ENCODE data around the gene ZBTB5. TPM values are rescaled to one million over a fixed set of nuclear protein-coding genes. Genes with fewer than 3 reads are reported as not detected.
A peak's percentile ranks its signal among the peaks of the same experiment; 100 is the strongest.
"Not testable (repeated sequence)": the region's sequence is repeated elsewhere in the genome, so short reads cannot be mapped to it uniquely, and the experiment has no call there.

Gene ZBTB5, protein sequence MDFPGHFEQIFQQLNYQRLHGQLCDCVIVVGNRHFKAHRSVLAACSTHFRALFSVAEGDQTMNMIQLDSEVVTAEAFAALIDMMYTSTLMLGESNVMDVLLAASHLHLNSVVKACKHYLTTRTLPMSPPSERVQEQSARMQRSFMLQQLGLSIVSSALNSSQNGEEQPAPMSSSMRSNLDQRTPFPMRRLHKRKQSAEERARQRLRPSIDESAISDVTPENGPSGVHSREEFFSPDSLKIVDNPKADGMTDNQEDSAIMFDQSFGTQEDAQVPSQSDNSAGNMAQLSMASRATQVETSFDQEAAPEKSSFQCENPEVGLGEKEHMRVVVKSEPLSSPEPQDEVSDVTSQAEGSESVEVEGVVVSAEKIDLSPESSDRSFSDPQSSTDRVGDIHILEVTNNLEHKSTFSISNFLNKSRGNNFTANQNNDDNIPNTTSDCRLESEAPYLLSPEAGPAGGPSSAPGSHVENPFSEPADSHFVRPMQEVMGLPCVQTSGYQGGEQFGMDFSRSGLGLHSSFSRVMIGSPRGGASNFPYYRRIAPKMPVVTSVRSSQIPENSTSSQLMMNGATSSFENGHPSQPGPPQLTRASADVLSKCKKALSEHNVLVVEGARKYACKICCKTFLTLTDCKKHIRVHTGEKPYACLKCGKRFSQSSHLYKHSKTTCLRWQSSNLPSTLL
- 1 to 10 TPM; 8.5 TPM for total RNA-seq

DNA sequence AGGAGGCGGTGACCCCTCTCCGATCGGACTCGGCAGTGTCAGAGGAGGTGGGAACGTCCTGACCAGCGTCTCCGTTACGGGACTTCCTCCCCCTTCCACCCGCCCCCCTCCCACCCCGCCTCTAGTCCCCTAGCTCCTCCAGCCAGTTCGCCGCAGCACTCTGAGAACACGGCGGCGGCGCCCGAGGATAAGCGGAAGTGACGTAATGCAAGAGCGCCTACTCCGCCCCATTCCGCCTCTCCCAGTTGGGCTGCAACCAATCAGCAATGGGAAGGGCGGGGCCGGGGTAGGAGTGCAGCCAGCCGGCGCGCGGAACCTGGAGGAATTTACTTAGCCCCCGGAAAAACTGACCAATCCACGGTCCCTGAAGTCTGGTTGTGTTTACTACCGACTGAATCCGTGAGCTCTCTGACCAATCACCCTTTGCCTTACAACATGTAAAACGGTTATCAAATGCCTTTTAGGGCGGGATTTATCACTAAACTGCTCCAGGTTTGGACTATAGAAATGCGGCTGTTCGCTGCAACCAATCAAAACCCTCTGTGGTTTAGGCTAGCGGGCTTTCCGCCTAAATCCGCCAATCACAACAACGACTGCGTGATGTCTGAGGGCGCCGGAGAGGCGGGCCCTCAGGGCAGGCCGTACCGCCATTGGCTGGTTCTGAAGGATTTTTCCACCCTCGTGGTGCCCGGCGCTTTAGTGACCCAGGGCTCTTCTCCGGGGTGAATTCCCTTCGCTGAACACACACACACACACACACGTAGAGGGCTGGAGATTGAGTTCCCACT, at the start of gene ZBTB5:
Gene ZBTB5, minus strand, starts transcription at position 202 of the 788 bp plus-strand sequence. CDS start 22,899 bp downstream, outside the sequence.
- Mint-ChIP-seq H3K4me1 (ENCODE audit: low read depth in 2 of 2) (peaks cover 27 to 34% of the 10 kb centered on the region in 2 donors), H3K36me3 (no peaks in the 10 kb centered on the region), H3K27me3 (no peaks in the 10 kb centered on the region), H3K4me3 (peak within 1 kb of the TSS; percentile 92), H3K27ac (peak within 1 kb of the TSS; percentile 87 to 93), H3K9me3 (no peaks in the 10 kb centered on the region)
- ATAC-seq (peak; percentile 88 to 91), DNase-seq (ENCODE audit: low spot score) (peak; percentile 100)

- Mint-ChIP-seq H3K27ac (no peak overlapping the region), H3K4me1 (ENCODE audit: low read depth in 2 of 2) (peaks cover 24 to 33% of the 10 kb centered on the region in 2 donors), H3K36me3 (no peaks in the 10 kb centered on the region), H3K27me3 (peaks cover 0 to 11% of the 10 kb centered on the region in 2 donors), H3K4me3 (no peak overlapping the region), H3K9me3 (no peaks in the 10 kb centered on the region)
- DNase-seq (ENCODE audit: low spot score), result no peak
- ATAC-seq, result no peak
Measured at GRCh38 chr9:37514999-37515398, 49.7 kb upstream of the ZBTB5 start.

DNA sequence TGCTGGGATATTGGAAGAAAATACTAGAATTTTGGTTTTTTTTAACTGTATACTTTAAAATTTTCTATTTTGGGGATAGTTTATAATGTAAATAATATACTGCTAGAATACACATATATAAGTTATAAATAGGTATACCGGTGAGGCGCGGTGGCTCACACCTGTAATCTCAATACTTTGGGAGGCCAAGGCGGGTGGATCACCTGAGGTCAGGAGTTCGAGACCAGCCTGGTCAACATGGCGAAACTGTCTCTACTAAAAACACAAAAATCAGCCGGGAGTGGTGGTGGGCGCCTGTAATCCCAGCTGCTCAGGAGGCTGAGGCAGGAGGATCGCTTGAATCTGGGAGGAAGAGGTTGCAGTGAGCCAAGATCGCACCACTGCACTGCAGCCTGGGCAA, 49.2 kb upstream of the ZBTB5 start:
- H3K27ac Mint-ChIP-seq; DNase-seq (ENCODE audit: low spot score); H3K36me3 Mint-ChIP-seq; H3K9me3 Mint-ChIP-seq; H3K4me3 Mint-ChIP-seq; ATAC-seq: not testable (repeated sequence)
- Mint-ChIP-seq H3K4me1 (ENCODE audit: low read depth in 2 of 2) (peaks cover 24 to 33% of the 10 kb centered on the region in 2 donors), H3K27me3 (peaks cover 0 to 11% of the 10 kb centered on the region in 2 donors)

DNA sequence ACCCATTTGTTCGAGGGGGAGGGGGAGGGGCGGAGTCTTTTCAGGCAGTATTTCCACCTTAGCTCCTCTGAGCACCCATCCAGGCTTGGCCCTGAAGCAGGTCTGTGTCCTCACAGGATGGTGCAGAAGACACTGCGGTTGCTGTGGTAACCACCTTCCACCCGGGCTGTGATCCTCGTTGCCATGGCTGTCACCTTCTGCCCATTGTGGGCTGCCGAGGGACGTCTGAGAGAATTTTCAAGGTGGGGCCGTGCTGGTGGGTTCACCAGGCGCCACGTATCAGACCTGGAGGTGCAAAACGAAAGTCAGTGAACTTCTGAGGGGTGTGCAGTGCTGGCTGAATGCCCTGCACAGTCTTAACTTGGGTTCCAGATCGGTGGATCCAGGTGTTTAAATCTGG, 47.2 kb upstream of the ZBTB5 start:
- peaks cover 5% of the 10 kb centered on the region for H3K36me3 Mint-ChIP-seq
- DNase-seq (ENCODE audit: low spot score) (peak; percentile 70), ATAC-seq (peak; percentile 72 to 84)
- no peak overlapping the region for H3K4me3 Mint-ChIP-seq
- H3K4me1 Mint-ChIP-seq (ENCODE audit: low read depth in 2 of 2), result peaks cover 33 to 46% of the 10 kb centered on the region in 2 donors
- peaks cover 0 to 11% of the 10 kb centered on the region in 2 donors for H3K27me3 Mint-ChIP-seq
- H3K27ac Mint-ChIP-seq, result no peak overlapping the region
- H3K9me3 Mint-ChIP-seq, result no peaks in the 10 kb centered on the region

DNA sequence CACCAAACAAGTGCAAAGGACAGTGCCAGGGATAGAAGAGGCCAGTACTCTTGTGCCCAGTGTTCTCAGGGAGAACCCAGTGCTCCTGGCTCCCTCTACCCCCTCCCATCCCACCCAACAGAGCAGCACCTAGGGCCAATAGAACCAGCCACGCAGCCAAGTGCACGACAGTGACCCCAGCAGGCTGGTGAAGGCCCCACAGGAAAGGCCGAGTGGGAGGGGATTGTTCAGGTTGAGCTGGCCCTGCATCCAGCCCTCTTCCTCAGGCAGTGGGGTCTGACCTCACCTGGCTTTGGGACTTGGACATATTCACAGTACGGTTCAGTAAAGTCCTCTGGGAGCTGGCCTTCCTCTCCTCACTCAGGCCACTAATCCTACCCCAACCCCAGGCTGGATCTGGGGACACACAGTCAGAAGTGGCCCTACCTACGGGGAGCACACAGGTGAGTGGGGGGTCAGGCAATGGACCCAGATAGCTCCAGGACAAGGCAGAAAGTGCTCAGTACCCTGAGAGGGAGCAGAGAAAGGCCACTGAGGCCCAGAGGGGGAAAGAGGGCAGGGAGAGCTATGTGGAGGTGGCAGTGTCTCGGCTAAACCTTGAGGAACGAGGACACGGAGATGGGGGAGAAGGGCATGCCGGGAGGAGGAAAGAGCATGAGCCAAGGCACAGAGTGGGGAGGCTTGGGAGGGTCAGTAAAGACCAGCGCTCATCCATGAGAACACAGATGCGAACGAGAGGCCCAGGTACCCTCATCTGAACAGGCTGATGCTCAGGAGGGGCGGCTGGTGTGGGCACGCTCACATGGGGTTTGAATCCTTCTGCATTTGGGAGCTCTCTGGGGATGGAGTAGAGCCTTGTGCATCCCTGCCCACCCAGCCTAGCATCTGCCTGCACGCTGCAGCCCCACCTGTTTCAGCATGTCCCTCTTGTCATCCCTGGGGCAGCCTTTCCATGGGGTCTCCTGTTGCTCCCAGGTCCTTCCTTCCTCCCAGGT, 46.1 kb upstream of the ZBTB5 start:
- Mint-ChIP-seq H3K27me3 (peaks cover 0 to 11% of the 10 kb centered on the region in 2 donors), H3K4me1 (ENCODE audit: low read depth in 2 of 2) (peaks cover 45 to 56% of the 10 kb centered on the region in 2 donors), H3K36me3 (peaks cover 8% of the 10 kb centered on the region), H3K27ac (peak overlapping the region in 1 of 2 donors; percentile 27), H3K4me3 (no peak overlapping the region), H3K9me3 (no peaks in the 10 kb centered on the region)
- ATAC-seq, result no peak
- no peak for DNase-seq (ENCODE audit: low spot score)

- ATAC-seq; H3K27me3 Mint-ChIP-seq; DNase-seq (ENCODE audit: low spot score); H3K27ac Mint-ChIP-seq; H3K9me3 Mint-ChIP-seq; H3K4me3 Mint-ChIP-seq; H3K36me3 Mint-ChIP-seq: not testable (repeated sequence)
- H3K4me1 Mint-ChIP-seq (ENCODE audit: low read depth in 2 of 2), result peaks cover 51 to 63% of the 10 kb centered on the region in 2 donors
Measured at GRCh38 chr9:37510053-37510452, 44.8 kb upstream of the ZBTB5 start.

- Mint-ChIP-seq H3K36me3 (peaks cover 8% of the 10 kb centered on the region), H3K9me3 (no peaks in the 10 kb centered on the region), H3K27ac (no peak overlapping the region), H3K4me1 (ENCODE audit: low read depth in 2 of 2) (peaks cover 51 to 64% of the 10 kb centered on the region in 2 donors), H3K27me3 (peaks cover 0 to 3% of the 10 kb centered on the region in 2 donors), H3K4me3 (no peak overlapping the region)
- no peak for DNase-seq (ENCODE audit: low spot score)
- ATAC-seq, result no peak
Measured at GRCh38 chr9:37509536-37509935, 44.3 kb upstream of the ZBTB5 start.

DNA sequence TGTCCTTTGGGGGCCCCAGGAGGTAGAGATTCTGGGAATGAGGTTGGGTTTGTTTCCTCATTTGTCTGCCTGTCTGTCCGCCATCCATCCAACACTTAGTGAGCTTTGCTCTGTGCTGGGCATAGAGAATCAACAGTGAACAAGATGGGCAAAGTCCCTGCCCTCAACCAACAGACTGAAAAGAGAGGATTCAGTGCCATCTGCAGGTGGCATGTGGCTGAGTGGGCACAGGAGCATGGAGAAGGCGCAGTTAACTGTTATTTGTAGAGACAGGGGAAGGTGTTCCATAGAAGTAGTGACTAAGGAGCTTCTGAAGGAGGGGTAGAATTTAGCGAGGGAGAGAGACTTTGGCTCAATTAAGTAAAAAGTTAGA, 43.6 kb upstream of the ZBTB5 start:
- Mint-ChIP-seq H3K27me3 (no peaks in the 10 kb centered on the region), H3K36me3 (peaks cover 10% of the 10 kb centered on the region), H3K9me3 (no peaks in the 10 kb centered on the region), H3K4me1 (ENCODE audit: low read depth in 2 of 2) (peaks cover 57 to 65% of the 10 kb centered on the region in 2 donors), H3K27ac (peak overlapping the region in 1 of 2 donors; percentile 65), H3K4me3 (no peak overlapping the region)
- no peak for ATAC-seq
- no peak for DNase-seq (ENCODE audit: low spot score)

DNA sequence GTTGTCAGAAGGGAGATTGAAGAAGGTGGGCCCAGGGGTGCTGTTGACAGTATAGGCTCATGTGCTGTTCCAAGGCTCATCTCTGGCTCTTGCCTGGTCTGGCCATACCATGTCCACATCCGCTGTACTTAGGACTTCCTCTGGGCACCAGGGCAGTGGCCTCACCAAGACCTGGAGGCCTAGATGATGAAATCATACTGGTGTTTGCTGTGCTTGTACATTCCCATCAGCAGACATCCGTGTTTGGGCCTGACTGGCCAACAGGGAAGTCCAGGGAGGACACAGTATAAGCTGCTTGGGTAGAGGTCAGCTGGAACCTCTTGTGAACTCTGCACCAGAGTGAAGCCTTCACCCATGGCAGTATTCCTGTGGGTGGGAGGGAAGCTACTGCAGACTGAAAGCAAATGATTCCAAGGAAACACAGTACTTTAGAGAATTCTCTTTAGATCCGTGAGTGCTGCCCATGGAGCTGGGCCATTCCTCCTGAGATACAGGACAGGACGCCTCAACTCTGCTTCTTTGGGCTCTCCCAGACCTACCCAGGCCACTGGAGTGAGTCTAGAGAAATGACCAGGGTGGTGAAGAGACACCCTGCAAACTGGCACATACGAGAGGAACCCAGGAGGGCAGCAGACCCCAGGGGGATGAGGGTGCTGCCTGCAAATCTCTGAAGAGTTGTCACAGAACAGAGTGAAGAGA, 43.0 kb upstream of the ZBTB5 start:
- H3K9me3 Mint-ChIP-seq, result no peaks in the 10 kb centered on the region
- DNase-seq (ENCODE audit: low spot score) (no peak), ATAC-seq (no peak)
- H3K4me3 Mint-ChIP-seq, result no peak overlapping the region
- peaks cover 62 to 70% of the 10 kb centered on the region in 2 donors for H3K4me1 Mint-ChIP-seq (ENCODE audit: low read depth in 2 of 2)
- H3K27me3 Mint-ChIP-seq, result no peaks in the 10 kb centered on the region
- H3K27ac Mint-ChIP-seq, result peak overlapping the region in 1 of 2 donors; percentile 65
- peaks cover 15% of the 10 kb centered on the region for H3K36me3 Mint-ChIP-seq

DNA sequence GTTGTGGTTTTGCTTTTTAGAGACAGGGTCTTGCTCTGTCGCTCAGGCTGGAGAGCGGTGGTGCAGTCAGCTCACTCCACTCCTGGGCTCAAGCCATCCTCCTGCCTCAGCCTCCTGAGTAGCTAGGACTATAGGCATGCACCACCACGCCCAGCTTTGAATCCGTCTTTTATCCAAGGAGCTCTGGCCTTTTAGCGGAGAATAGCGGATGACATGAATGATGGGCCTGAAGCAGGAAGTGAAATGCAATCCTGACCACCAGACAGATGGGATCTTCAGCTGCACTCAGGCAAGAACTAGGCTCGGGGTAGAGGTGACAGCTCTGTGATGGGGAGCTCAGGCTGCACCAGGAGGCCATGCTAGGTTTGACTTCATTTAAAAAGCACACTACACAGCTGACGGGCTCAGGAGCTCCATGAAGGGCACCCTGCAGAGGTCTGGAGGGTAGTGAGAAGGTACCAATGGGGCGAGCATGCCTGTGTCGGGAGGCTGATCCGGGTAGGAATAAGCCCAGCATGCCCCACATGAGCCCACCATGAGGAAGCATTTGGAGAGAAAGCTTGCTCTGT, 42.4 kb upstream of the ZBTB5 start:
- Mint-ChIP-seq H3K9me3 (no peaks in the 10 kb centered on the region), H3K27ac (peak overlapping the region in 1 of 2 donors; percentile 65), H3K4me1 (ENCODE audit: low read depth in 2 of 2) (peaks cover 63 to 68% of the 10 kb centered on the region in 2 donors), H3K4me3 (peak overlapping the region; percentile 10), H3K36me3 (peaks cover 22% of the 10 kb centered on the region), H3K27me3 (no peaks in the 10 kb centered on the region)
- no peak for DNase-seq (ENCODE audit: low spot score)
- no peak for ATAC-seq

DNA sequence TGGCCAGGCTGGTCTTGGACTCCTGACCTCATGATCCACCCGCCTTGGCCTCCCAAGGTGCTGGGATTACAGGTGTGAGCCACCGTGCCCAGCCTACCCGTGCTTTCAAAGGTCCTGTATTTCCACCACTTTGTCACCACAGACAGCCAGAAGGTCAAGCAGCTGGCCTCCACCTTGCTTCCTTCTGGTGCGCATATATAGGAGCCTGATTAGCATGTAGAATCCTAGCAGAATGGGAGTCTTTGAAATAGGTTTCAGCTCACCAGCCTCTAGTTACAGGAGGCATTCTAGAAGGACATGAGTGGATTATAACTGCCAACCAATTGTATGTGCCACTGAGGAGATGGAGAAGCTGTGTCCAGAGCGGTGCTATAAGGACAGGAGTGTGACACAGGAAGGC, 39.4 kb upstream of the ZBTB5 start:
- Mint-ChIP-seq H3K27me3 (no peaks in the 10 kb centered on the region), H3K4me3 (peak overlapping the region; percentile 81), H3K9me3 (no peaks in the 10 kb centered on the region), H3K27ac (peak overlapping the region; percentile 92 to 99), H3K36me3 (peaks cover 38% of the 10 kb centered on the region), H3K4me1 (ENCODE audit: low read depth in 2 of 2) (peaks cover 63% of the 10 kb centered on the region in 2 donors)
- no peak for ATAC-seq
- DNase-seq (ENCODE audit: low spot score), result no peak

DNA sequence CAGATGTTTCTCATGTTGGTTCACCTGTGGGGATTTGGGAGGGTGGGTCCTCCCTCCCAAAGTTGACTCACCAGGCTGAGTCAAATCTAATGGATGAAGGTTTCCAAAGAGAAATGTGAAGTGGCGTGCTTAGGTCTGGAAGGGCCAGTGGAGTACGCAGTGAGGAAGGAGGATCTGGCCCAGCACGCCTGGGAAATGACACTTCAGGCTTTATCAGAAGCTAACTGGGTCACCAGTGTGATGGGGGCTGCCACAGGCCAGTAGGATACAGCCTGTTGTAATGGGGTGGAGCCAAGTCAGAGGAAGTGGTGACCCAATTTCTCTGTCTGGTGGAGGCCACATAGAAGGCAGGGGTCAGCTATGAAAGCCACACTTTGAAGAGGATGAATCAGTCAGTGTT, 38.5 kb upstream of the ZBTB5 start:
- DNase-seq (ENCODE audit: low spot score), result peak; percentile 87
- Mint-ChIP-seq H3K9me3 (no peaks in the 10 kb centered on the region), H3K27ac (peak overlapping the region; percentile 92 to 99), H3K4me3 (peak overlapping the region; percentile 81), H3K27me3 (no peaks in the 10 kb centered on the region), H3K4me1 (ENCODE audit: low read depth in 2 of 2) (peaks cover 61 to 63% of the 10 kb centered on the region in 2 donors), H3K36me3 (peaks cover 38% of the 10 kb centered on the region)
- ATAC-seq, result peak; percentile 98
